ENCODE measurements around the gene DMRT2. TPM values are rescaled to one million over a fixed set of nuclear protein-coding genes. Genes with fewer than 3 reads are reported as not detected.

DMRT2 gene
- total RNA-seq, 1 donor from 2014 or later: 0.17 TPM

DNA sequence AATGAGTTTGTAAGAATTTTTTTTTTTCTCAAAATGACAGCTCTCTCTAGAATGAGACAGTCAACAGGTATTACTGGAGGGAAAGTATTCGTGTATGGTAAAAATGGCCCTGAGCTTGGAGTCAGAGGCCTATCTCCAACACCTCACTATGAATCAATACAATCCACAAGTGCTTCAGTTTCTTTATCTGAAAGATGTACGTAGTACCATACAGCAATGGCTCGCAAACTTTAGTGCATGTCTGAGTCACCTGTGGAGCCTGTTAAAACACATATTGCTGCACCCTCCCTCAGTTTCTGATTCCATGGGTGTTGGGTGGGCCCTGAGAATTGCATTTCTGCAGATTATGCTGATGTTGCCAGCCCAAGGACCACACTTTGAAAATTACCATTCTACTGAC is 44.6 kb downstream of the DMRT2 start:
- DNase-seq (ENCODE audit: low read depth): no peak
- Histone ChIP-seq H3K4me3 (ENCODE audit: low read depth, low read length) (no peak overlapping the region), H3K27me3 (ENCODE audit: control insufficient read depth, insufficient read depth, low read length) (no peaks in the 10 kb centered on the region), H3K36me3 (ENCODE audit: control insufficient read depth, insufficient read depth, low read length) (no peaks in the 10 kb centered on the region)
- TF ChIP-seq, protein P1, sequence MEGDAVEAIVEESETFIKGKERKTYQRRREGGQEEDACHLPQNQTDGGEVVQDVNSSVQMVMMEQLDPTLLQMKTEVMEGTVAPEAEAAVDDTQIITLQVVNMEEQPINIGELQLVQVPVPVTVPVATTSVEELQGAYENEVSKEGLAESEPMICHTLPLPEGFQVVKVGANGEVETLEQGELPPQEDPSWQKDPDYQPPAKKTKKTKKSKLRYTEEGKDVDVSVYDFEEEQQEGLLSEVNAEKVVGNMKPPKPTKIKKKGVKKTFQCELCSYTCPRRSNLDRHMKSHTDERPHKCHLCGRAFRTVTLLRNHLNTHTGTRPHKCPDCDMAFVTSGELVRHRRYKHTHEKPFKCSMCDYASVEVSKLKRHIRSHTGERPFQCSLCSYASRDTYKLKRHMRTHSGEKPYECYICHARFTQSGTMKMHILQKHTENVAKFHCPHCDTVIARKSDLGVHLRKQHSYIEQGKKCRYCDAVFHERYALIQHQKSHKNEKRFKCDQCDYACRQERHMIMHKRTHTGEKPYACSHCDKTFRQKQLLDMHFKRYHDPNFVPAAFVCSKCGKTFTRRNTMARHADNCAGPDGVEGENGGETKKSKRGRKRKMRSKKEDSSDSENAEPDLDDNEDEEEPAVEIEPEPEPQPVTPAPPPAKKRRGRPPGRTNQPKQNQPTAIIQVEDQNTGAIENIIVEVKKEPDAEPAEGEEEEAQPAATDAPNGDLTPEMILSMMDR (IDR thresholded peaks at IDR 0.05; ENCODE audit: insufficient read depth, low read length, poor library complexity, severe bottlenecking): no peak

- TF ChIP-seq, protein P1 (IDR thresholded peaks at IDR 0.05; ENCODE audit: insufficient read depth, low read length, poor library complexity, severe bottlenecking): no peak
- DNase-seq (ENCODE audit: low read depth): no peak
- H3K4me3 ChIP-seq (ENCODE audit: low read depth, low read length): no peak overlapping the region
- no peaks in the 10 kb centered on the region for H3K36me3 ChIP-seq (ENCODE audit: control insufficient read depth, insufficient read depth, low read length)
- no peaks in the 10 kb centered on the region for H3K27me3 ChIP-seq (ENCODE audit: control insufficient read depth, insufficient read depth, low read length)
These were observed 46.2 kb downstream of the DMRT2 start for GRCh38 chr9:1096155-1096964.

- TF ChIP-seq, protein P1 (IDR thresholded peaks at IDR 0.05; ENCODE audit: insufficient read depth, low read length, poor library complexity, severe bottlenecking): no peak
- DNase-seq (ENCODE audit: low read depth): no peak
- no peaks in the 10 kb centered on the region for H3K36me3 ChIP-seq (ENCODE audit: control insufficient read depth, insufficient read depth, low read length)
- no peak overlapping the region for H3K4me3 ChIP-seq (ENCODE audit: low read depth, low read length)
- H3K27me3 ChIP-seq (ENCODE audit: control insufficient read depth, insufficient read depth, low read length): no peaks in the 10 kb centered on the region
These were observed 48.4 kb downstream of the DMRT2 start for GRCh38 chr9:1098551-1098950.

DNA sequence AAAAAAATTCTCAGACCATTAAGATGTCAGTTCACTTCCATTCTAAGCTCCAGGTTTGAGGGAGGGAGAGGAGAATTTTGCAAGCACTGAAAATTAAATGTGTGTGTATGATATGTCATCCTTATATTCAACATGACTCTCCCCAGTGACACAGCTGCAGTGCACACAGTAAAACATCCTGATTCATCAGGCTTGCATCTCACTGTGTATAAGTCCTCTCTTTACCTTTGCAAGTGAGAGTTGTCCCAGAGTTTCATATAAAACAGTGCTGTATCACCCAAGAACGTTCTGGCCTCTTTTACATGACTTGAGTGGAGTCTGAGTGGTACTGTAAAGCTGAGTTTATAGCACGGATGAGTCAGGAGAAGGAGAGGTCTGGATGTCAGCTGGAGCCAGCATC is 50.0 kb downstream of the DMRT2 start:
- no peaks in the 10 kb centered on the region for H3K27me3 ChIP-seq (ENCODE audit: control insufficient read depth, insufficient read depth, low read length)
- TF ChIP-seq, protein P1 (IDR thresholded peaks at IDR 0.05; ENCODE audit: insufficient read depth, low read length, poor library complexity, severe bottlenecking): no peak
- H3K4me3 ChIP-seq (ENCODE audit: low read depth, low read length): no peak overlapping the region
- no peak for DNase-seq (ENCODE audit: low read depth)
- H3K36me3 ChIP-seq (ENCODE audit: control insufficient read depth, insufficient read depth, low read length): no peaks in the 10 kb centered on the region

DNA sequence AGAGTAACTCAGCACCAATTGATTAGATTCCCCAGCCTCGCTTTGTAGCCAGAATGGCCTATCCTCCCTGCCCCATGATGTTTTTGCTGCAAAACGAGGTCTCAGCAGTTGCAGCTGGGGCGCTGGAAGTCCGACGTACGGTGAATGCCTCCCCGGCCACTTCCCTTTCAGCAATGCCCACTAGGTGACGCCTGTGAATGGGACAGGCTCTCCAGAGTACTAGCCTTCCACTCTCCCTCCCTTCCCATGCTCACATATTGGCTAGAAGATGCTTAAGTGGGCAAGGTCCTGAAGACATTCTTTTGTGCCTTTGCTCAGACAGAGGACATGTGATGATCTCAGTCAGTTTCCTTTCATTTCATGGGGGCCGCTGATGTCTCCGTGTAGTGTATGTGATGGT is 50.8 kb downstream of the DMRT2 start:
- H3K36me3 ChIP-seq (ENCODE audit: control insufficient read depth, insufficient read depth, low read length): no peaks in the 10 kb centered on the region
- H3K27me3 ChIP-seq (ENCODE audit: control insufficient read depth, insufficient read depth, low read length): no peaks in the 10 kb centered on the region
- DNase-seq (ENCODE audit: low read depth): peak; percentile 29
- H3K4me3 ChIP-seq (ENCODE audit: low read depth, low read length): no peak overlapping the region
- TF ChIP-seq, protein P1 (IDR thresholded peaks at IDR 0.05; ENCODE audit: insufficient read depth, low read length, poor library complexity, severe bottlenecking): peak; percentile 95

Data from kidney epithelial cell (primary cell).